GM12801 (cell line): ENCODE results near the gene MEA1.

Experiments
- CTCF ChIP-seq: IDR thresholded peaks from one replicate; pipeline ENCODE4 v1.5.1; 2011; ENCODE audit warnings: control low read depth; ENCODE audit not compliant: insufficient read length; ENCODE audit errors: extremely low read depth

MEA1 gene

GRCh38 chr6:43024436-43024835, 10.7 kb upstream of the MEA1 start:
- TF ChIP-seq CTCF, result no peak

- TF ChIP-seq CTCF, result no peak
These were observed 7.7 kb upstream of the MEA1 start, which contains the start of gene RRP36 for GRCh38 chr6:43021270-43022047. TSS of gene RRP36 (plus strand) at chr6:43021623. CDS start at chr6:43021655, 32 bp downstream.

GRCh38 chr6:43020847-43021246, 7.1 kb upstream of the MEA1 start:
- no peak for TF ChIP-seq CTCF

GRCh38 chr6:43020052-43020705, 6.4 kb upstream of the MEA1 start:
- no peak for TF ChIP-seq CTCF

- no peak for TF ChIP-seq CTCF
These were observed 5.4 kb upstream of the MEA1 start for GRCh38 chr6:43019152-43019551.

- no peak for TF ChIP-seq CTCF
These were observed 3.2 kb upstream of the MEA1 start for GRCh38 chr6:43016943-43017334.

- no peak for TF ChIP-seq CTCF
These were observed 2.6 kb upstream of the MEA1 start for GRCh38 chr6:43016176-43016942.
